Lower leg skin (tissue), 3 donors: Measurements from ENCODE around the gene EFS.

ENCODE experiments used
- POLR2A ChIP-seq, 2 donors: fragments of 450-650 bp; IDR thresholded peaks; one replicate each; pipeline ENCODE4 v1.6.1; 2016 to 2017; ENCODE audit warnings: antibody characterized with exemption in 2 of 2, mild to moderate bottlenecking in 1 of 2, moderate library complexity in 1 of 2
- TF ChIP-seq, protein P1 (sequence below), 3 donors: fragments of 450-650 bp; IDR thresholded peaks; one replicate each; pipeline ENCODE4 v1.5.1; 2016; ENCODE audit warnings: antibody characterized with exemption in 3 of 3, mild to moderate bottlenecking in 3 of 3, moderate library complexity in 2 of 3

DNA sequence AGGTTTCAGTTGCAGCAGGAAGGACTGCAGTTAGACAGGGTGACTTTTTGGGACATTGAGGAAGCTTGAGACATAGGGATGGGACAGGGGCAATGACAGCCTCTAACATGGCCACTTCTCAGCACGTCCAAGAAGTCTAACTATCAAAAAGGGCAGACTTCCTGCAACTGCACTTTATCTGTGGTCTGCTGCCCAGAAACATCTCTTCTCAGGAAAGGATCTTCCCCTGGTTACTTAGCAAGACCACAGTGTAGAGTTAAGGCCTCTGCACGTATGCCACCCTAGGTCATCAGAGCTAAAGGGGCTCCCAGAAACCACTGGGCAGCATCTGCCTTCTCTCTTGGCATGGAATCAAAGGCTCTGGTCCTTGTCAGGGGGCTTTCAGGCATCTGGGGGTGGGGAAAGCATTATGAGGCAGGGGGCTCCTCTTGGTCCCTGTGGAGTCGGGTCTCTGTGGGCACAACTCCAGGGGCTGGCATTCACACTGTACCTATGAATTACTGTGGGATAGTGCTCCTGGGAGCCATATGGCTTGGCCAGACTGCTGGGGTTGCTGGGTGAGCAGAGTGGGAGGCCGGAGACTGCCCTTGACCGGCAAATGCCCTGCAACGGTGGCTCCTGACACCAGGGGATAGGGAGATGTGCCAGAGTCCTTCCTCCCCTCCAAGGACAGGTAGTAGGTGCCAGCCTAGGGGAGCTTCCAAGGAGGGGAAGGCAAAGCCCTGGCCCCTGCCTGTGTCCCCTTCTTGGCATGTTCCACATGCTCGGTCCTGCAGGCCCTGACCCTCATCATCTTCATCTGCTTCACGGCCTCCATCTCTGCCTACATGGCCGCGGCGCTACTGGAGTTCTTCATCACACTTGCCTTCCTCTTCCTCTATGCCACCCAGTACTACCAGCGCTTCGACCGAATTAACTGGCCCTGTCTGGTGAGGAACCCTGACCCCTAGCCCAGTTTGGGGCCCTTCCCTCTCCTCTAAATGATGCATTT, 12.9 kb upstream of the EFS start:
- no peak for TF ChIP-seq POLR2A (IDR thresholded peaks at IDR 0.05)
- TF ChIP-seq, protein P1, sequence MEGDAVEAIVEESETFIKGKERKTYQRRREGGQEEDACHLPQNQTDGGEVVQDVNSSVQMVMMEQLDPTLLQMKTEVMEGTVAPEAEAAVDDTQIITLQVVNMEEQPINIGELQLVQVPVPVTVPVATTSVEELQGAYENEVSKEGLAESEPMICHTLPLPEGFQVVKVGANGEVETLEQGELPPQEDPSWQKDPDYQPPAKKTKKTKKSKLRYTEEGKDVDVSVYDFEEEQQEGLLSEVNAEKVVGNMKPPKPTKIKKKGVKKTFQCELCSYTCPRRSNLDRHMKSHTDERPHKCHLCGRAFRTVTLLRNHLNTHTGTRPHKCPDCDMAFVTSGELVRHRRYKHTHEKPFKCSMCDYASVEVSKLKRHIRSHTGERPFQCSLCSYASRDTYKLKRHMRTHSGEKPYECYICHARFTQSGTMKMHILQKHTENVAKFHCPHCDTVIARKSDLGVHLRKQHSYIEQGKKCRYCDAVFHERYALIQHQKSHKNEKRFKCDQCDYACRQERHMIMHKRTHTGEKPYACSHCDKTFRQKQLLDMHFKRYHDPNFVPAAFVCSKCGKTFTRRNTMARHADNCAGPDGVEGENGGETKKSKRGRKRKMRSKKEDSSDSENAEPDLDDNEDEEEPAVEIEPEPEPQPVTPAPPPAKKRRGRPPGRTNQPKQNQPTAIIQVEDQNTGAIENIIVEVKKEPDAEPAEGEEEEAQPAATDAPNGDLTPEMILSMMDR (IDR thresholded peaks at IDR 0.05) = no peak
